ENCODE data around the gene GALNT16. TPM values are rescaled to one million over a fixed set of nuclear protein-coding genes. Genes with fewer than 3 reads are reported as not detected.
A peak's percentile ranks its signal among the peaks of the same experiment; 100 is the strongest.

The GALNT16 gene
- total RNA-seq, 4 donors from 2014 or later = 8.3 to 11.7 (median 10.7) TPM

GRCh38 chr14:69316449-69317101, 56.6 kb downstream of the GALNT16 start:
- Histone ChIP-seq H3K36me3 (no peaks in the 10 kb centered on the region), H3K4me1 (peaks cover 0 to 26% (median 4%) of the 10 kb centered on the region in 4 donors), H3K27me3 (no peaks in the 10 kb centered on the region), H3K27ac (peak overlapping the region in 2 of 4 donors; percentile 3 to 70), H3K9me3 (no peaks in the 10 kb centered on the region), H3K4me3 (no peak overlapping the region)
- WGBS, 2 donors = 75 to 81% methylated on average over 4 of the region's 4 CpGs
- TF ChIP-seq POLR2A (IDR thresholded peaks at IDR 0.05) (no peak), CTCF (IDR thresholded peaks at IDR 0.05) (no peak), EP300 (IDR thresholded peaks at IDR 0.05) (no peak)
- no peak for DNase-seq (ENCODE audit: low spot score in 2 of 2)

- TF ChIP-seq POLR2A (IDR thresholded peaks at IDR 0.05) (peak in 1 of 2 donors; percentile 10), EP300 (IDR thresholded peaks at IDR 0.05) (peak in 1 of 2 donors; percentile 70), CTCF (IDR thresholded peaks at IDR 0.05) (no peak)
- WGBS, 2 donors = 34 to 35% methylated on average over 6 of the region's 6 CpGs
- Histone ChIP-seq H3K4me3 (no peak overlapping the region), H3K27me3 (no peaks in the 10 kb centered on the region), H3K27ac (peak overlapping the region in 2 of 4 donors; percentile 64 to 70), H3K36me3 (no peaks in the 10 kb centered on the region), H3K4me1 (peaks cover 0 to 26% (median 4%) of the 10 kb centered on the region in 4 donors), H3K9me3 (no peaks in the 10 kb centered on the region)
- peak; percentile 20 to 63 for DNase-seq (ENCODE audit: low spot score in 2 of 2)
These were observed 57.3 kb downstream of the GALNT16 start for GRCh38 chr14:69317102-69317755.

DNA sequence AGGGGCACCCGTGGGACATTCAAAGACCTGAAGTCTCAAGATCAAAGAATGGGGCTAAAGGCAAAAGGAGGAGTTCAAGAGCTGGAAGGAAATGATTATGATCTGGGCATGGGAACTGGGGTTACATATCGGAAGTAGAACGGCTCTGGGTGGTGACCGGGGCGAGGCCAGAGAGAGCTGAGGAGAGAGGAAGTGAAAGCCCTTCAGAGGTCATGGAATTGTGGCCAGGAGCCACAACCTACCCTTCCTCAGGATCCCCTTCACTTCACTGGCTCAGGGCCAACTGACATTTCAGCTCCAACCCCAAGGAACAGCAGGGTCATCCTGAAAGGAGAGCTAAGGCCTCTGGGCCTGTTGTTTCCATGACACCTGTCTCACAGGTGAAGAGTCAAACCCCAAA, 57.8 kb downstream of the GALNT16 start:
- WGBS, 2 donors = 63 to 67% methylated on average over 5 of the region's 5 CpGs
- H3K27ac ChIP-seq = peak overlapping the region in 2 of 4 donors; percentile 64 to 70
- DNase-seq (ENCODE audit: low spot score in 2 of 2) = peak in 1 of 2 donors; percentile 21
- no peaks in the 10 kb centered on the region for H3K36me3 ChIP-seq
- H3K27me3 ChIP-seq = no peaks in the 10 kb centered on the region
- no peak for TF ChIP-seq EP300 (IDR thresholded peaks at IDR 0.05)
- TF ChIP-seq POLR2A (IDR thresholded peaks at IDR 0.05) = no peak
- TF ChIP-seq CTCF (IDR thresholded peaks at IDR 0.05) = no peak
- no peak overlapping the region for H3K4me3 ChIP-seq
- no peaks in the 10 kb centered on the region for H3K9me3 ChIP-seq
- H3K4me1 ChIP-seq = peaks cover 0 to 26% (median 4%) of the 10 kb centered on the region in 4 donors

- TF ChIP-seq EP300 (IDR thresholded peaks at IDR 0.05) (no peak), POLR2A (IDR thresholded peaks at IDR 0.05) (no peak), CTCF (IDR thresholded peaks at IDR 0.05) (no peak)
- DNase-seq (ENCODE audit: low spot score in 2 of 2) = no peak
- H3K4me3 ChIP-seq = no peak overlapping the region
These were observed 58.3 kb downstream of the GALNT16 start for GRCh38 chr14:69318241-69318640.

GRCh38 chr14:69318901-69319475, 59.0 kb downstream of the GALNT16 start:
- Histone ChIP-seq H3K9me3 (no peaks in the 10 kb centered on the region), H3K4me3 (no peak overlapping the region), H3K4me1 (peaks cover 0 to 26% (median 4%) of the 10 kb centered on the region in 4 donors), H3K36me3 (no peaks in the 10 kb centered on the region), H3K27me3 (no peaks in the 10 kb centered on the region), H3K27ac (no peak overlapping the region)
- DNase-seq (ENCODE audit: low spot score in 2 of 2) = no peak
- TF ChIP-seq POLR2A (IDR thresholded peaks at IDR 0.05) = no peak
- WGBS, 2 donors = 82 to 88% methylated on average over 8 of the region's 8 CpGs

More at GRCh38 chr14:69318241-69318640, 58.3 kb downstream of the GALNT16 start:
- H3K27me3 ChIP-seq = no peaks in the 10 kb centered on the region
- no peaks in the 10 kb centered on the region for H3K9me3 ChIP-seq
- no peaks in the 10 kb centered on the region for H3K36me3 ChIP-seq
- H3K27ac ChIP-seq = peak overlapping the region in 2 of 4 donors; percentile 64 to 70
- peaks cover 0 to 26% (median 4%) of the 10 kb centered on the region in 4 donors for H3K4me1 ChIP-seq
- WGBS, 2 donors = 59 to 78% methylated on average over 2 of the region's 2 CpGs

Data from tibial nerve (tissue), 4 donors.